OCI-LY7 (cell line): ENCODE results near the gene BARX2. TPM values are rescaled to one million over a fixed set of nuclear protein-coding genes. Genes with fewer than 3 reads are reported as not detected.

Experiments
- BruUV-seq: library from RNA; stranded (reverse); fragments of 400-500 nt; replicated peaks from 2 replicates; lab custom pipeline; 2021; lab: Mats Ljungman, UMichigan
- CTCF ChIA-PET: fragments of 300-600 bp; sonication (Branson Sonifier 250); formaldehyde crosslinking; loops from one replicate; lab custom pipeline; 2022; ENCODE audit warnings: antibody characterized with exemption; ENCODE audit not compliant: unreplicated experiment; lab: Charles Lee
- POLR2A ChIA-PET: fragments of 300-600 bp; sonication (Branson Sonifier 250); formaldehyde crosslinking; loops from one replicate; lab custom pipeline; 2022; ENCODE audit warnings: antibody characterized with exemption; lab: Charles Lee
- DNase-seq: peaks from one replicate; pipeline ENCODE4 v3.0.0-alpha.2; 2015; ENCODE audit warnings: low spot score
- H2AFZ ChIP-seq: fragments of 200-600 bp; sonication (generic), shearing (Covaris generic); 2 replicates; pipeline ENCODE4 v1.6.1; 2014; ENCODE audit warnings: mild to moderate bottlenecking, antibody characterized with exemption, low read length, moderate library complexity
- H3K27ac ChIP-seq: fragments of 200-600 bp; sonication (generic); 2 replicates; pipeline ENCODE4 v1.5.1; 2014; ENCODE audit warnings: mixed run types, low read depth, mild to moderate bottlenecking, moderate library complexity, low read length, inconsistent platforms; ENCODE audit not compliant: poor library complexity, severe bottlenecking
- H3K36me3 ChIP-seq: fragments of 200-600 bp; sonication (generic); 2 replicates; pipeline ENCODE4 v1.6.1; 2014; ENCODE audit warnings: mild to moderate bottlenecking, antibody characterized with exemption, low read length, moderate library complexity, mixed read lengths; ENCODE audit not compliant: insufficient read depth
- H3K4me1 ChIP-seq: fragments of 200-600 bp; sonication (generic); 2 replicates; pipeline ENCODE4 v1.5.1; 2014; ENCODE audit warnings: mild to moderate bottlenecking, low read length; ENCODE audit not compliant: insufficient read depth, poor library complexity, severe bottlenecking
- H3K4me2 ChIP-seq: fragments of 200-600 bp; sonication (generic); 2 replicates; pipeline ENCODE4 v1.6.1; 2014; ENCODE audit warnings: mild to moderate bottlenecking, low read length
- H3K4me3 ChIP-seq: fragments of 200-600 bp; sonication (generic); 2 replicates; pipeline ENCODE4 v1.5.1; 2014; ENCODE audit warnings: mild to moderate bottlenecking, low read depth, low read length; ENCODE audit not compliant: poor library complexity, severe bottlenecking
- H3K79me2 ChIP-seq: fragments of 200-600 bp; sonication (generic); 2 replicates; pipeline ENCODE4 v1.6.1; 2016; ENCODE audit warnings: low read depth, mild to moderate bottlenecking, low read length, moderate library complexity, mixed read lengths; ENCODE audit not compliant: insufficient read depth
- H3K9me2 ChIP-seq: fragments of 200-600 bp; sonication (generic); 2 replicates; pipeline ENCODE4 v1.6.1; 2016; ENCODE audit warnings: mild to moderate bottlenecking, low read length, mixed read lengths; ENCODE audit not compliant: insufficient read depth
- H3K9me3 ChIP-seq: fragments of 200-600 bp; sonication (generic); 2 replicates; pipeline ENCODE4 v1.6.1; 2014; ENCODE audit warnings: mild to moderate bottlenecking, mixed run types, low read length, mixed read lengths
- H4K20me1 ChIP-seq: fragments of 200-600 bp; sonication (generic); 2 replicates; pipeline ENCODE4 v1.6.1; 2014; ENCODE audit warnings: mild to moderate bottlenecking, antibody characterized with exemption, low read length, moderate library complexity, mixed read lengths; ENCODE audit not compliant: insufficient read depth
- EZH2phosphoT487 ChIP-seq: fragments of 200-600 bp; sonication (generic); IDR thresholded peaks from 2 replicates; pipeline ENCODE4 v1.6.1; 2018; ENCODE audit warnings: low read depth, borderline replicate concordance, mild to moderate bottlenecking, mixed run types, antibody characterized with exemption, low read length, moderate library complexity, mixed read lengths
- intact Hi-C: fragments of 100-400 bp; cut with micrococcal nuclease; formaldehyde crosslinking; loops from one replicate; pipeline ENCODE4 v1.10.0; 2022; ENCODE audit not compliant: unreplicated experiment
- total RNA-seq, 2 experiments: library from RNA; depleted of rRNA in 1 of 2; stranded (reverse); fragments of >200 nt in 1 of 2; shearing (Covaris generic) in 1 of 2; gene quantifications; 2 replicates each; pipeline ENCODE4 v1.2.3, GENCODE V29; 2014 to 2022
- TF ChIP-seq, protein P1 (sequence below): fragments of 200-600 bp; sonication (generic); conservative IDR thresholded peaks from 2 replicates; pipeline ENCODE4 v1.5.1; 2014; ENCODE audit warnings: mild to moderate bottlenecking, antibody characterized with exemption, low read length, moderate library complexity, mixed read lengths

Gene BARX2
- total RNA-seq, 2 experiments from 2014 or later = 0.06 to 0.23 TPM

DNA sequence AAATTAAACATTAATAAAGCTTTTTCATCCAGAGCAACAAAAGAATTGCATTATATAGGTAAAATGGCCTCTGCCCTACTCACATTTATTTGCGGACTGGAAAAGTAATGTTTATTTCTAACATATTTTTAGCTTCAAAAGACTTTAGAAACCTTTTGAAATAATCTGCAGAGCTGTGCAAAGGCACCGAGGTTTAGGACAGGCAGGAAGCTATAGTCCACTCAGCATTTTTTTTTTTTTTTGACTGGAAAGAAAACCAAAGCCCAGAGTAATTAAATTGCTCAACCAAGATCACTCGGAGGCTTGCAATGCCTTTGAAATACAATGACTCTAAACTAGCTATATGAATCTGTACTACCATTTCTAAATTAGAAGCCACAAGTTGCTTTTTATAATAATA is 19.1 kb downstream of the BARX2 start:
- Histone ChIP-seq H2AFZ (no peak overlapping the region), H3K4me3 (no peak overlapping the region), H3K79me2 (no peaks in the 10 kb centered on the region), H3K4me1 (no peaks in the 10 kb centered on the region), H3K9me2 (no peaks in the 10 kb centered on the region), H4K20me1 (no peaks in the 10 kb centered on the region), H3K36me3 (no peaks in the 10 kb centered on the region), H3K4me2 (no peak overlapping the region), H3K9me3 (no peaks in the 10 kb centered on the region), H3K27ac (no peak overlapping the region)
- intact Hi-C loops = no loop called here
- BruUV-seq = no TSS peak
- POLR2A ChIA-PET = interaction anchor here (1.2 kb wide), 1 partner anchor 14 kb away, joined by 3 read pairs; no protein-coding TSS in a partner anchor
- CTCF ChIA-PET = no interaction called here
- DNase-seq = no peak
- TF ChIP-seq EZH2phosphoT487 = no peak
- TF ChIP-seq, protein P1, sequence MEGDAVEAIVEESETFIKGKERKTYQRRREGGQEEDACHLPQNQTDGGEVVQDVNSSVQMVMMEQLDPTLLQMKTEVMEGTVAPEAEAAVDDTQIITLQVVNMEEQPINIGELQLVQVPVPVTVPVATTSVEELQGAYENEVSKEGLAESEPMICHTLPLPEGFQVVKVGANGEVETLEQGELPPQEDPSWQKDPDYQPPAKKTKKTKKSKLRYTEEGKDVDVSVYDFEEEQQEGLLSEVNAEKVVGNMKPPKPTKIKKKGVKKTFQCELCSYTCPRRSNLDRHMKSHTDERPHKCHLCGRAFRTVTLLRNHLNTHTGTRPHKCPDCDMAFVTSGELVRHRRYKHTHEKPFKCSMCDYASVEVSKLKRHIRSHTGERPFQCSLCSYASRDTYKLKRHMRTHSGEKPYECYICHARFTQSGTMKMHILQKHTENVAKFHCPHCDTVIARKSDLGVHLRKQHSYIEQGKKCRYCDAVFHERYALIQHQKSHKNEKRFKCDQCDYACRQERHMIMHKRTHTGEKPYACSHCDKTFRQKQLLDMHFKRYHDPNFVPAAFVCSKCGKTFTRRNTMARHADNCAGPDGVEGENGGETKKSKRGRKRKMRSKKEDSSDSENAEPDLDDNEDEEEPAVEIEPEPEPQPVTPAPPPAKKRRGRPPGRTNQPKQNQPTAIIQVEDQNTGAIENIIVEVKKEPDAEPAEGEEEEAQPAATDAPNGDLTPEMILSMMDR = no peak

DNA sequence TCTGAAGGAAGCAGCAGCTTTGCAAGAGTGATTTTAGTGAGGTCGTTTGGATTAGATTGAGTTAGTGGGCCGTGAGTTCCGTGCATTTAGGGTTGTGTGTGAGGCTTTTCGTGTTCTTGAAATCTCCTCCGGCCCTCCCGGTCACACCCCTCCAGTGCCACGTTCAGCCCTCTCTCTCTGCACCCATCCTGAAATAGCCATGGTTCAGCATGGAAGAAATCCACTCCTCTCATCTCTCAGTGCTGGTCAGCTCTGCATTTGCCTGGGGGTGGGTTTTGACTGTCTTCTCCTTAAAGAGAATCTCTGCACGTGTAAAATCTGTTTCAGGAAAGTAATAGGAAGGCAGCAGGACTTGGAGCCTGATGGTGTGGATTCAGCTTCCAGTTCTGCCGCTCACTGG is 19.8 kb downstream of the BARX2 start:
- Histone ChIP-seq H4K20me1 (no peaks in the 10 kb centered on the region), H3K79me2 (no peaks in the 10 kb centered on the region), H3K9me3 (no peaks in the 10 kb centered on the region), H3K4me3 (no peak overlapping the region), H2AFZ (no peak overlapping the region), H3K36me3 (no peaks in the 10 kb centered on the region), H3K4me2 (no peak overlapping the region), H3K4me1 (no peaks in the 10 kb centered on the region), H3K9me2 (no peaks in the 10 kb centered on the region), H3K27ac (no peak overlapping the region)
- no peak for TF ChIP-seq EZH2phosphoT487
- TF ChIP-seq, protein P1 = no peak
- BruUV-seq = no TSS peak
- no peak for DNase-seq
- ChIA-PET CTCF (no interaction called here), POLR2A (no interaction called here)
- intact Hi-C loops = no loop called here

DNA sequence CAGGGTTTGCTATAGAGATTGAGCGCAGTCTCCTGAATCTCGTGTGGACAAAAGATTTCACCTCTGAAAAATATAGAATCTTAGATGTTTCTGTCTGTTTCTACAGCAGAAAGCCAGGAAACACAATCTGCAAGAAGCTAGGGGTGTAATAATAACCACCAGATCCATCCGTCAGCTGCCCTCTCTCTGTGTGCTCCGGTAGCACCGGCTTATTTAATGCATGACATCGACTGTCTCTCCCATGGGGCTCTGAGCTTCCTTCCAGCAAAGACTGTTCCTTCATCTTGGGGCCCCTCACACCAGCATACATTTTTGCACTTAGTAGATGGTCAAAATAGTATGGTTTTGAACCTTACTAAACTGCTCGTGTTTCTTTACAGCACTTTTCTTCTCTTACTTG is 20.2 kb downstream of the BARX2 start:
- no TSS peak for BruUV-seq
- Histone ChIP-seq H4K20me1 (no peaks in the 10 kb centered on the region), H3K9me2 (no peaks in the 10 kb centered on the region), H3K4me1 (no peaks in the 10 kb centered on the region), H3K36me3 (no peaks in the 10 kb centered on the region), H3K27ac (no peak overlapping the region), H3K79me2 (no peaks in the 10 kb centered on the region), H3K4me2 (no peak overlapping the region), H3K4me3 (no peak overlapping the region), H3K9me3 (no peaks in the 10 kb centered on the region), H2AFZ (no peak overlapping the region)
- DNase-seq = no peak
- intact Hi-C loops = no loop called here
- POLR2A ChIA-PET = no interaction called here
- CTCF ChIA-PET = no interaction called here
- TF ChIP-seq, protein P1 = no peak
- TF ChIP-seq EZH2phosphoT487 = no peak
